GM19463 (cell line): Measurements from ENCODE around the gene CHRDL1.

Experiments used
- ATAC-seq: cut with Tn5 transposase; IDR thresholded peaks from one replicate; pipeline ENCODE4 v1.9.1; 2021; ENCODE audit warnings: mild to moderate bottlenecking, moderate library complexity; ENCODE audit not compliant: unreplicated experiment

CHRDL1 gene

DNA sequence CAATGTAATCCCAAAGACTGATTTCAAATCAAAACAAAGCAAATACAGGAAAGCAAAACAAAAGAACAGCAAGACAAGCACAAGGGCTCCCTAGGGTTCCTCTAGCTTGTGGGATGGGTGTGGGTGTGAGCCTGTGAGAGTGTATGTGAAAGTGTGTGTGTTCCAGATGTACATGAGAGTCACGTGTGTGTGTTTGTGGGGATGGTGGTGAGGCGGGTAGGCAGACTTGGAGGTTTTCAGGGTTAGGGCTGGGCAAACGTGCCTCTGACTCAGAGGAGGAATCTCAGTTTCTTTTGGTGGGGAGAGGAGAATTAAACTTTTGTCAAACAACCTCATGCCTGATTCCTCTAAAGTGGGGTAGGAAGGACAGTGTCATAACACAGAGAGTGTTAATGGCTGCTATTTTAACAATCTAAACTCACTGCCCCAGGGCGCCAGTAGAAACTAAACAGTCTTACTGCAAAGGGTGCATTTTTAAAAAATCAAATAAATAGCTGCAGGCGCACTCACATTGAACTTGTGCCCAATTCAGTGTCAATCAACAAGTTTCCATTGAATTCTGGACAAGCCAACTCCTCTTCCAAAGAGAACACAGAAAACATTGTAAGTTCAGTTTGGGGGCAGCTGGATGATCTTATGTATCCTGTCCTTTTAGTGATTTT is 51.8 kb downstream of the CHRDL1 start:
- peak; percentile 83 for ATAC-seq

- ATAC-seq: no peak
Measured at GRCh38 chrX:110741213-110741796, 54.3 kb downstream of the CHRDL1 start.

DNA sequence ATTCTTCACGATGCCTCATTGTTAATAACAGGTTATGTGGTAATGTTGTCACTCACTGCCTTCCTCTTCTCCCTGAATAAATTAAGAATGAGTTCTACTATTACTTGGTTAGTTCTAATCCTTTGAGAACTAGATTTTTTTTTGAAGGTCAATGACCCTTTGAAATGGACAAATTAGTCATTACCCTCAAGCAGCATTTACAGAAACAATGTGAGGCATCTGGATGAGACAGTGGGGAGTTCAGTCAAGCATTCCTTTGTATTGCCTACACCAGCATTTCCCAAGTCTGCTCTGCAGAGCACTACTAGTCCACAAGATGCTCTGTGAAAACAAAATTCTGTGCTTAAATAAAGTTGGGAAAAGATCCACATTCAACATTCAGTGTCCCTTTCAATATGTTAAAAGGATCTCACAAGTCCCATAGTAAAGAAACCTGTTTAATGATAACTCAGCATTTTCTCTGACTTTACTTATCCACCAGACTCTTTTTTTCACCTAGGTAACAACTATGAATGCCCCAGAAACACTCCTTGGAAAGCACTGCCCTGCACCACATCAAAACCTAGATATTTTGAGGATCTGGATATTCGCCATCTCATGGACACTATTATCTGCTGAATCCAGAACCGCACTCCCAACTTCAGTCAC is 60.6 kb downstream of the CHRDL1 start:
- ATAC-seq: no peak

- no peak for ATAC-seq
Measured at GRCh38 chrX:110734271-110734670, 61.3 kb downstream of the CHRDL1 start.

DNA sequence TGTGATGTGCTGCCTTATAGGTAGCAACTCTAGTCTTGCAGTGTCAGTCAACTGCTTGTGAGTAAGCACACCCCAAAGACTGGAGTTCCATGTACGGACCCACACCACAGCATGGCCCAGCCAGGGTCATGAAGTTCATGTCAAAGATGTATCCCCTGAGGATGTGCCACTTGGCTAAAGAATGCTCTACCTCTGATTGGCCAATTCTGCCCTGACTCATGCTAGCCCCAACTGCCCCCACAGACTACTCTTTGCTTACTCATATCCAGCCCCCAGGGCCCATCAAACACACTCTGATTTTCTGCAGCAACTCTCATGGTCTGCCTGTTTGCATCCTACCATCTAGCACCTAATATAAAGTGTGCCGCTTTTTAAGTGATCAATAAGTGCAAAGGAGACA is 62.5 kb downstream of the CHRDL1 start:
- ATAC-seq: no peak

DNA sequence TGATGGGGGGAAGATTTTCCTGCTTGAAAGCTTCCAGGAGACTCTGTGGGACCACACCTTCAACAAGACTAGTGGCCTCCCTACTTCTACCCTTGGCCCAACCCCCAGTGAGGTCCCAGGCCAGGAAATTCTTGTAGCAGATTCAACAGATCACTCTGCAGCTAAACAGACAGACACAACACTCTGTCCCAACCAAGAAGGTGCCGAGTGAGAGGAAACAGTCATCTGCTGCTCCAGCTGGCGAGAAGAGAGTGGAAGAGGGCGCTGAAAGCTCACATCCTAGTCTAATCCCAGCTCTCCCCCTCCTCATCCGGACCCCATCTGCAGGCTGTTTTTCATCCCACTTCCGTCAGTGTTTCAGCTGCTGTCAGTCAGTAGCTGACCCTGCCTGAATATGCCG is 63.4 kb downstream of the CHRDL1 start:
- no peak for ATAC-seq

- no peak for ATAC-seq
Measured at GRCh38 chrX:110723844-110724243, 71.8 kb downstream of the CHRDL1 start.

DNA sequence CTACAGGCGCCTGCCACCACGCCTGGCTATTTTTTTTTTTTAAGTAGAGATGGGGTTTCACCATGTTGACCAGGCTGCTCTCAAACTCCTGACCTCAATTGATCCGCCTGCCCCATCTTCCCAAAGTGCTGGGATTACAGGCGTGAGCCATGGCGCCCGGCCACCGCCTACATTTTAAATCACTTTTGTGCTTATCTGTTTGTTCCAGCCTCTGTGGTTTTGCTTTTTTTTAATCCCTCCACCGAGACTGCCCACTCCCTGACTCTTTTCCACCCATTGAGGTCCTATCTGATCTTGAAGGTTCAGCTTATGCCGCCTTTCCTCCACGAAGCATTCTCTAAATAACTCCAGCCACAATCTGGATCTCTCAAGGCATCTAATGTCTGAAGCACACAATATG is 73.5 kb downstream of the CHRDL1 start:
- ATAC-seq: no peak

DNA sequence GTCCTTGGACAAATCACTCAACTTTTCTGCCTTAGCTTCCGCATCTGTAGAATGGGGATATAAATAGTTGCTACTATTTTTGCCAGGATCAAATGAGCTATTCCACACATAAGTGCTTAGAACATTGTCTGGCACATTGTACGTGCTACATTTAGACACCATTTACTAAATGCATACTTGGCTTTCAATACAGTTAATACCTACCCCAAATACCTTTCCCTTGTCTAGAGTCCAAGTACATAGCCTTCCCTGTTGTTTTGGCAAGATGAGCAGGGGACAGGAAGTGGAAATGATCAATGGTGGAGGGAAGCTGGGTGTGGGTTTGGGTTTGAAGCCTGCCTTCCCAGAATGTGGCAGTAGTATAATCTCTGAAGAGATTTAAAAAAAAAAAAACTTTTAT is 82.0 kb downstream of the CHRDL1 start:
- ATAC-seq: no peak

DNA sequence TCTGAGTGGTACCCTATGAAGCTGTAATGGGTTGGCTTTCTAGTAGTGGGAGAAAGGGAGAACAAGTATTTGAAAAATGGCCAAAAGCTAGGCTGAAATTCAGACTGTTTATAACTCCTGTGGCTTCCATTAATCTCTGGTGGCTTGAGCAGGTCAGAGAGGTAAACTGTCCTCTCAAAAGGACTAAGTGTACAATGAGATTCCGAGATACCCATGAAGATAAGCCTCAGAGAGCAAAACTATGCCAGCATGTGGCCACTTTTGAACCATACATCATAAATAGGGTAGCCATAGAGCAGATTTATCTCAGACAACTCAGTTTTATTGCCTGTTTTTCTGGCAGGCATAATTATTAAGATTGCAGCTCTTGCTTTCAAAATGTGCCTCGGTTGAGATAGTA is 89.2 kb downstream of the CHRDL1 start:
- no peak for ATAC-seq

DNA sequence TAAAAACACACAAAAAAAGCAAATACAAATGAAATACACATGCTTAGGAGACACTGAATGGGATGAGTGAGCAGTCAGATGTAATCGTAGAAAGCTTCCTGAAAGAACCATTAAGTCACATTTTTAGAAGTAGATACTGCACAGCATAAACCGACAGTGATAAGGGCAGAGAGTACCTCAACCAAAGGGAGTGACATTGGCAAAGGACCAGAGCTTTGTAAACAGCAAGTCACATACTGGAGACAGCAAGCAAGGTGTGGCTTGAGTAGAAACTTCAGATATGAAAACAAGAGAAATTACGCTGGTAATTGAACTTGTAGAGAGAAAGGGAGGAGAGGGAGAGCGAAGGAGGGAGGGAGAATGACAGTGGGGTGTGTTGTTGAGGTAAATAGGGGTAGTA is 92.0 kb downstream of the CHRDL1 start:
- ATAC-seq: no peak

DNA sequence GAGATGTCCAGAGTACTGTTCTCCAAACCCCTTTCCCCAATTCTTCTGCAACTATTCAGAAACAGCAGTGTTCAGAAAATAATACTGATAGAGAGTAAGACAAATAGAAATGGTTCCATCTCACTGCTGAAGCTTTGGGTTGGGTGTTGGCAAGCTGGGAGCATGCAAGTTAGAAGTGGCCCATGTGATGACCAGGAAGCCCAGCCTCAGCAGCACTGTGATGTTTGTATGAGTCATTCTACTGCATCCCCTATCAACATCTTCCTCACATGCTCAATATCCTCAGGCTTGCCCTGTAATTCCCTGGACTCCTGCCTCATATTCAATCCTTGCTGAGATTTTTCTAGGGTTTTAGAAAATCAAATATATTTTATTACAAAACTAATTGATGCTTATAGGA is 96.5 kb downstream of the CHRDL1 start:
- peak; percentile 29 for ATAC-seq

GRCh38 chrX:110698696-110699095 is 96.9 kb downstream of the CHRDL1 start:
- ATAC-seq: peak; percentile 53

DNA sequence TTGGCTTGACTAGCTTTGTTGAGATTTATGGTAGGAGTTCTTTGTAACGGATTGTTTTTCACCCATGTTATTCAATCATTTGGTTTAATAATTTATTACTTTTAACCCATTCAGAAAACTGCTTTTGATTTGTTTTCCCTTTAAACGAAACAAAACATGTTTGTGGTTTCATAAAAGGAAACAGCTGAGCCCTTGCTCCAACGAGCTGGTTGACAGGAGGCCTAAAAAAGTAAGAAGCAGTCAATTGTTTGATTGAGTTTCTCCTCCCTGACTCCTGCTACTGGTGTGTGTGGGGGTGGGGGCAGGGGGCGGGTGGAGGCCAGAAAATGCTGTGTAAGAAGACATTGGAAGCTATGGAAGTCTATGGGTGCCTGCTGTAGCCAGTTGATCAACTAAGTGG is 102.8 kb downstream of the CHRDL1 start:
- no peak for ATAC-seq

DNA sequence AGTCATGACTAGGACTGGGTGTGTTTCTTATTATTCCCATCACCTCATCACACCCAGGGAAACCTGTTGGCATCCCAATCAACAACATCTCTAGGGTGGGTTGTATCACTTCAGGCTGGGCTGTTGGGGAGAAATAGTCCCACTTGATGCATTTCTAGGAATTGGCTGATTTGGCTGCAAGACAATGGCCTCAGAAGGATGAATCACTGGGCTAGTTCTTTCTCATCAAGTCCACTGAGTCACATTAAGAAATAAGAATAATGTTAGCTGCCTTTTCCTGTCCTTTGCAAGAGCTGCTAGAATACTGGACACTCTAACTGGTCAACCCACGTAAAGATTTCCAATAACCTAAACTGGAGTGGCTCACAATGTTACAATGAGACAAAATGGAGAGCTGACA is 104.2 kb downstream of the CHRDL1 start:
- no peak for ATAC-seq

GRCh38 chrX:110684653-110685052 is 111.0 kb downstream of the CHRDL1 start:
- no peak for ATAC-seq

GRCh38 chrX:110683925-110684324 is 111.7 kb downstream of the CHRDL1 start:
- ATAC-seq: no peak

DNA sequence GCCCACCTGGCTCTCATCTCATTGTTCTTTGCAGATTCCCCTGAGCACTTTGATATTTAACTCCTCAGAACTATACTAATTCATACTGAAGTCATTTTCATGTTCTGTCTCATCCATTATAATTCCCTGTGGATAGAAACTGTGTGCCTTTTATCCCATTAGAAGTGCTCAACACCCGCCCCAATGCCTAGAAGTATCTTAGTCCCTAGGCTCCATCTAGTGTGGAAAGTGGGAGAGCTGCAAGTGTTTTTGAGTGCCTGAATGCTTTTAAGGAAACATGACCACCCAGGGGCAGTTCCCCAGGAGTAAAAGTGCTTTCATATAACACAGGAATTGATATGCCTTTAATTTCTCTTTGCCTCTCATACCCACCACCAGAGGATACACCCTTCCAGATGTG is 117.0 kb downstream of the CHRDL1 start:
- no peak for ATAC-seq

- ATAC-seq: no peak
Measured at GRCh38 chrX:110675886-110676285, 119.7 kb downstream of the CHRDL1 start.

DNA sequence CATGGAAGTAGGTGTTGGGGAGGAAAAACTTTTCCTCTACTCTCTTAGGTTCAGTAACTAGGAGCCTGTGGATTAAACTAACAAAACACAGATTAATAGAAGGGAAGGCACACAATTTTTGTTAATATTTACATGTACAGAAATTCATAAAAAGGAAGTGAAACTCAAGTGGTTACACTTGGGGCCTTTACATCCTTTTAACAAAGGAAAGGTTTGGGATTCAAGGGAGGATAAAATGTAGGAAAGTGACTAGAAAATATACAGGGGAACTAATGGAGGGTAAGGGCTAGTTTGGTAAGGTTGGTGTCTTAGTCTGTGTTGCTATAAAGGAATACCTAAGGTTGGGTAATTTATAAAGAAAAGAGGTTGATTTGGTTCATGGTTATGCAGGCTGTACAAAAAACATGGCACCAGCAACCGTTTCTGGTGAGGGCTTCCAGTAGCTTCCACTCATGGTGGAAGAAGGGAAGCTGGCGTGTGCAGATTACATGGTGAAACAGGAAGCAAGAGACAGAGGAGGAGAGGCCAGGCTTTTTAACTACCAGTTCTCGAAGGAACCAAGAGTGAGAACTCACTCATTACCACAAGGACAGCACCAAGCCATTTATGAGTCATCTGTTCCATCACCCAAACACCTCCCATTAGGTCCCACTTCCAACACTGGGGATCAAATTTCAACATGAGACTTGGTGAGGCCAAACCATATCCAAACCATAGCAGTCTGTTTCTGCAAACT is 124.4 kb downstream of the CHRDL1 start:
- peak; percentile 96 for ATAC-seq

DNA sequence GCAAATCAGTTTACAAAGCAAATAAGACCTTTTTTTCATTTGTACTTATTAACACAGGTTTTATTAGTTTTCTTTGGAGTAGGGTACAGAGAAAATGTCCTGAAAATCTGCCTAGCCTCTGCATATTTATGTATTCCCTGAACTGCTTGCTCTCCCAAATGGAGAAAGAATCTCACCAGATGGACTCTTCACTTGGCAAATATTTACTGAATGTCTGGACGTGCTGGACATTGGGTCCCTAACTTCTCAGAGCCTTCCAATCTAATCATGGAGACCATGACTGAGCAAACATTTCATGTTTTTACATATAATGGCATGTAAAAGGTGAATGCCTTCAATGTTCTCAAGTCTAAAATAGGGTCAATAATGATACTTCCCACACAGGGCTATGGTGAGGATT is 126.0 kb downstream of the CHRDL1 start:
- no peak for ATAC-seq

DNA sequence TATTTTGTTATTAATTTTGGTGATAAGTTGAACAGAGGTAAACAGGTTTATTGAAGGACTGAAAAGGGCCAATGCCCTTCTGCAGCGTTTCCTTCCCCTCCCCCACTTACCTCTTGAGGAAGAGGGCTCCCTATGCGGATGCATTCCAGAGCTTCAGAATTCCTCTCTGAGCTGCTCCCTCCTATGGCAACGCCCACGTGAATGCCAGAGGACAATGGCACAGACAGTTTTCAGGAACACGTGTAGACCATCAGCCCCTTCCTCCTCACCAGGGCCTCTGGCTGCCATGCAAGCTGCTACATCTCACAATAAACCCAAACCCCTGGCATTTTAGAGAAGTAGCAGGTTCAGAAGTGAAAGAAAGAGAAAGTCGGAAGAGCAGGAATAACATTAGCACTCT is 127.9 kb downstream of the CHRDL1 start:
- ATAC-seq: no peak
